ENCODE data around the gene KCNC4.

DNA sequence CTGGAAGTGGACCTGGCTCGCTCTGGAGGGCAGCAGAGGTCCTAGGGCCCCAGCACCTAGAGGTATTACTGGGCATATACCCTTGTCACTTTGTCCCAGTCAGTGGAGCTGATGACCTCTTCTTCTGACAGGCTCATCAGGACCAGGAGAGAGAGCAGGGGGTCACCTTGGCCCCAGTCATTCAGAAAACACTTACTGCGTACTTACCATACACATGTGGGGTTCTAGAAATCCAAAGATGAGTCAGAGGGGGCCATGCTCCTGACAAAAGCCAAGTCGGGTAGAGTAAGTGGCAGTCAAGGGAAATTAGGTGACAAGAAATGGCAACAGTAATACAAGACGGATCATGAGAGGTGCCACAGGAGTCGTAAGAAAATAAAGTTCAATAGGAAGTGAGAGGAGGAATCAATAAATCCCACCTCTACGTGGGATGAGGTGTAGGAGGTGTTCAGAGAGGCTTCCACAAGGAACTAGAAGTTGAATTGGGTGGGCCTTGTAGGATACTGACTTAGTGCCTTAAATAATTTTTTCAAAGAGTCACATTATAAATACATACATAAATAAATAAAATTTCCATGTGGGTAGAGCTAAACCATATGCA lies 6.8 kb downstream of the KCNC4 start:
- TF ChIP-seq CTCF (IDR thresholded peaks at IDR 0.05) (no peak), POLR2A (IDR thresholded peaks at IDR 0.05) (no peak), EP300 (IDR thresholded peaks at IDR 0.05) (no peak)
